Stomach smooth muscle (tissue), 2 donors: ENCODE results near the gene KPNA5.
"Not testable (repeated sequence)": the region's sequence is repeated elsewhere in the genome, so short reads cannot be mapped to it uniquely, and the experiment has no call there.

ENCODE experiments used
- H3K27ac ChIP-seq: one replicate; pipeline ENCODE4 v1.7.0; 2013; ENCODE audit warnings: mild to moderate bottlenecking, low read length, inconsistent platforms
- H3K27me3 ChIP-seq, 2 donors: one replicate each; pipeline ENCODE4 v1.7.0; 2013; ENCODE audit warnings: low read length in 2 of 2; ENCODE audit not compliant: insufficient read depth in 2 of 2, control insufficient read depth in 1 of 2
- H3K36me3 ChIP-seq, 2 donors: one replicate each; pipeline ENCODE4 v1.7.0; 2013; ENCODE audit warnings: low read length in 2 of 2; ENCODE audit not compliant: control insufficient read depth in 2 of 2, insufficient read depth in 2 of 2
- H3K4me1 ChIP-seq: one replicate; pipeline ENCODE4 v1.7.0; 2013; ENCODE audit warnings: low read length; ENCODE audit not compliant: control insufficient read depth, insufficient read depth
- H3K4me3 ChIP-seq, 2 donors: one replicate each; pipeline ENCODE4 v1.7.0; 2013; ENCODE audit warnings: low read length in 2 of 2
- H3K9ac ChIP-seq, 2 donors: one replicate each; pipeline ENCODE4 v1.7.0; 2013; ENCODE audit warnings: low read length in 2 of 2, mild to moderate bottlenecking in 1 of 2
- H3K9me3 ChIP-seq, 2 donors: one replicate each; pipeline ENCODE4 v1.7.0; 2013; ENCODE audit warnings: low read length in 2 of 2; ENCODE audit not compliant: control insufficient read depth in 2 of 2
- donor health status: healthy.
- donor health status: Pancreatic carcinoma.

Gene KPNA5

DNA sequence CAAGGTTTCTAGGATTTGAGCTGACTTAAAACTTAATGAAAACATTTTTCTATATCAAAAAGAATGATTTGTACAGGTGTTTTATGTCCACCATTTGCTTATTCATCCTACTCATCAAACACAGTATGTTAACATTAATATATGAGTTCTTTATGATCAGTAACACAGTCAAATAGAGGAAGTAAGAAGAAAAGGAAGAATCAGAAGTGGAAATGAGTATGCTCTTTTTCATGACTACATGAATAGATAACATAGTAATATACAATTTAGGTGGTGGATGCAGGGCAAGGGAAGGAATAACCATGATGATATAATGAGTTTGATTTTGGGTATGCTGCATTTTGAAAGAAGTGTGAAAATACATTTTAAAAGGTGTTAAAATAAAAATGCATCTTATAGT lies 16.5 kb downstream of the KPNA5 start:
- Histone ChIP-seq H3K4me1 (no peaks in the 10 kb centered on the region), H3K9me3 (no peaks in the 10 kb centered on the region), H3K27me3 (no peaks in the 10 kb centered on the region), H3K27ac (no peak overlapping the region), H3K4me3 (no peak overlapping the region), H3K36me3 (peaks cover 0 to 9% of the 10 kb centered on the region in 2 donors), H3K9ac (no peak overlapping the region)

DNA sequence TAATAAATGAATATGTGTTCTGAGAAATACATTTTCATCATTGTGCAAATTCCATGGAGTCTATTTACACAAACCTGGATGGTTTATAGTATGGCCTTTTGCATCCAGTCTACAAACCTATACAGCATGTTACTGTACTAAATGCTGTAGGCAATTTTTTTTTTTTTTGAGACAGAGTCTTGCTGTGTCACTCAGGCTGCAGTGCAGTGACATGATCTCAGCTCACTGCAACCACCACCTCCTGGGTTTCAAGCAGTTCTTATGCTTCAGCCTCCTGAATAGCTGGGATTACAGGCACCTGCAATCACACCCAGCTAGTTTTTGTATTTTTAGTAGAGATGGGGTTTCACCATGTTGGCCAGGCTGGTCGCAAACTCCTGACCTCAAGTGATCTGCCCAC lies 22.9 kb downstream of the KPNA5 start:
- not testable (repeated sequence) for H3K27ac ChIP-seq

DNA sequence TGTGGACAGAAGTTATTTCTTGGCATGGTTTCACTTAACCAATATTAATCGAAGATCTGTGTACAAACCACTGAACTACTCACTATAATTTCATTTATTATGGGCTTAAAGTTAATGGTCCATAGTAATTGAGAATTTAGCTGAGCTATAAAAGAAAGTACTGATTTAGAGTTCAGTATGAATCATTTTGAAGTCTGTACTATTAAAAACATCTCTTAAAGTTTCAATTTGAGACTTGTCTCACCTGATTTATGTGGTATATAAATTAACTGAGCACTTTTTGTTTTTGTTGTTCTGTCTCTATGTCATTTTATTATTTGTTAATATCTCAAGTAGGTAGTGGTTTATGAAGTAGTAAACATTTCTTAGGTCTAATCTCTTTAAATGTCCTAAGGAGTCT lies 24.9 kb downstream of the KPNA5 start:
- peaks cover 7 to 9% of the 10 kb centered on the region in 2 donors for H3K36me3 ChIP-seq
- H3K9ac ChIP-seq, result no peak overlapping the region
- H3K27ac ChIP-seq, result no peak overlapping the region
- no peaks in the 10 kb centered on the region for H3K27me3 ChIP-seq
- no peaks in the 10 kb centered on the region for H3K9me3 ChIP-seq
- H3K4me1 ChIP-seq, result no peaks in the 10 kb centered on the region
- H3K4me3 ChIP-seq, result no peak overlapping the region

More for the DNA sequence above, 22.9 kb downstream of the KPNA5 start:
- not testable (repeated sequence) for H3K4me3 ChIP-seq, H3K9ac ChIP-seq, H3K4me1 ChIP-seq, H3K27me3 ChIP-seq, H3K9me3 ChIP-seq
- peaks cover 7 to 18% of the 10 kb centered on the region in 2 donors for H3K36me3 ChIP-seq

DNA sequence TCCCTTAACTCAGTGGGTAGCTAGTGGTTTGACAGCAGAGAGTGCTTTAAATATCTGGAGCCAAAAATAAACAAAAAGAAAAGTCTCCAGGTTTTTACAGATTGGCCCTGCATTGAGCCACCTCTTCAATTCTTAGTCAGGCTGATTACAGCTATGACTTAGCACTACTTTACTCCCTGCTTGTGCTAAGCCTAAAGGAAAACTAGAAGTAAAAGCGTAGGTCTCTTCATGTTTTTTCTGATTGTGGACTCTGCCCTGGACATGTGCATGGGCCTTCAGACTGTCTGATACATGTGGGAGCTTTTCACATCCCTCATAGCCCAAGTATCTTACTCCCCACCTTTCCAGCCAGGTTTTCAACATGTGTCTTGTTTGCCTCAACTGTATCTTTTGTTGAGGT lies 33.3 kb downstream of the KPNA5 start:
- H3K9ac ChIP-seq, result no peak overlapping the region
- H3K4me1 ChIP-seq, result no peaks in the 10 kb centered on the region
- H3K9me3 ChIP-seq, result no peaks in the 10 kb centered on the region
- no peak overlapping the region for H3K4me3 ChIP-seq
- no peak overlapping the region for H3K27ac ChIP-seq
- no peaks in the 10 kb centered on the region for H3K27me3 ChIP-seq
- peaks cover 6 to 27% of the 10 kb centered on the region in 2 donors for H3K36me3 ChIP-seq

DNA sequence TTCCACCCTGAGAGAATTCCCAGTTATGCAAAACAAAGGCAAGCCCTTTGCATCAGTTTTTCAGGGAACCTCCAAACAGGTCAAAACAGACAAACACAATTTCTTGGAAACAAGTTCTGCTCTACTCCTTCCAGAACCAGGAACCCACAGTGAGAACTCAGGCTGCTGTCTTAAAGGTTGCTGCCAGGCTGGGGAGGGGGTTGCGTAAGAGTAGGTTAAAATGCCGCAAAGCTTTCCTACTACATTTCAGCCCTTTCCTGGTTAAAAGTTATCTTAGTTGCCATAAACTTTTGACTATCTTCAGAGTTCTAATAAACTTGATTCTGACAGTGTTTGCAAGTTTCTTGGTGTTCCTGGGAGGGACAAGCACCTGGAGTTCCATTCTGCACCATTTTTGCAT lies 33.8 kb downstream of the KPNA5 start:
- no peaks in the 10 kb centered on the region for H3K27me3 ChIP-seq
- H3K9ac ChIP-seq, result no peak overlapping the region
- no peak overlapping the region for H3K27ac ChIP-seq
- H3K4me1 ChIP-seq, result no peaks in the 10 kb centered on the region
- peaks cover 6 to 27% of the 10 kb centered on the region in 2 donors for H3K36me3 ChIP-seq
- H3K4me3 ChIP-seq, result no peak overlapping the region
- H3K9me3 ChIP-seq, result no peaks in the 10 kb centered on the region

DNA sequence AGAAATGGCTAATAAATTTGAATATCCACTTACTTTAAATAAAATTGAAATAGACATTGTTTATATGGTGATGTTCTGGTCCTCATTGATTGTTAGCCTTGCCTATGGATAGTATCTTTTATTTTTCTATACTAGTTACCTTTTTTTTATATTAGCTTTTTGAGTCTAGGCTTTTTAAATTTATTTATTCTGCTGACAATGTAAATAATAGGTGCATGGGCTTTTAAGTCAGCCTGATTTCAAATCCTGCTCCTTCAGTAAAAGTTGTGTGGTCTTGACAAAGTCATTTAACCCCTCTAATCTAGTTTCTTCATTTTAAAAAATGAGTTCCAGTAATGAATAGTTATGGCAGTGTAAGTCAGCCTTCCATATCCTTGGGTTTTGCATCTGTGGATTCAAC lies 45.9 kb downstream of the KPNA5 start:
- Histone ChIP-seq H3K27me3 (no peaks in the 10 kb centered on the region), H3K9me3 (no peaks in the 10 kb centered on the region), H3K4me1 (no peaks in the 10 kb centered on the region), H3K27ac (no peak overlapping the region), H3K4me3 (no peak overlapping the region), H3K36me3 (peaks cover 9 to 30% of the 10 kb centered on the region in 2 donors), H3K9ac (no peak overlapping the region)

DNA sequence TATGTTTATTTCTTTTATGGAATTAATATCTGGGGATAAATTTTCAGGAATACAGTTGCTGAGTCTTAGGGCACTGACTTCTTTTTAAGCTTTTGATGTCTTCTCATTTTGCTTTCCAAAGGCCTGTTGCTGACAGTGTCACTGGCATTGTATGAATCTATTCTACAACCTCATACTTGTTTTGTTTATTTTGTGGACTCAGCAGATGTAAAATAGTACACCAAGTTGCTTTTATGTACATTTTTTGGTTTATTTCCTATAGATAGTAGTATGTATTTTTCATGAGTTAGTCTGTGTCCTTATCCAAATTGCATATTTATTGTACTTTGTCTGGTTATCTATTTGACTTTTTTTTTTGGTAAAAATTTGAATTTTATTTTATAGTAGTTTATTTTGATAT lies 49.5 kb downstream of the KPNA5 start:
- no peaks in the 10 kb centered on the region for H3K27me3 ChIP-seq
- H3K27ac ChIP-seq, result no peak overlapping the region
- H3K4me3 ChIP-seq, result no peak overlapping the region
- no peaks in the 10 kb centered on the region for H3K9me3 ChIP-seq
- no peaks in the 10 kb centered on the region for H3K4me1 ChIP-seq
- no peak overlapping the region for H3K9ac ChIP-seq
- peaks cover 4 to 24% of the 10 kb centered on the region in 2 donors for H3K36me3 ChIP-seq

DNA sequence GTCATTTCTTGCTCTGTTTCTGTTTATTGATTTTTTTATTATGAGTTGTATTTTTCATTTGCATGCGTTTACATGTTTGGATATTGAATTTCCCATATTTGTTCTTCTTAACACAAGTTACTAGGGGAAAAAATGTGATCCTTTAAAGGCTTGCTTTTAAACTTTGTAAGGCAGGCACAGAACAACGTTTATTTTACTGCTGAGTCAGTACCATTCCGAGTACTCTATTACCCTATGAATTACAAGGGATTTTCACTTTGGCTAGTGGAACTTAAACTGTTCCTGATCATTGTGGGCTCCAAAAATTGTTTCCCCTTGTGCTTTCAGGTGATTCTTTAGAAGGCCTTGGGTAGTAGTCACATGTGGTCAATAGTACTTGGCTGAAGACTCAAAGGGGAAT lies 56.0 kb downstream of the KPNA5 start:
- H3K4me3 ChIP-seq, result no peak overlapping the region
- no peaks in the 10 kb centered on the region for H3K4me1 ChIP-seq
- H3K27ac ChIP-seq, result no peak overlapping the region
- peaks cover 0 to 4% of the 10 kb centered on the region in 2 donors for H3K9me3 ChIP-seq
- H3K9ac ChIP-seq, result no peak overlapping the region
- no peaks in the 10 kb centered on the region for H3K27me3 ChIP-seq
- peaks cover 0 to 9% of the 10 kb centered on the region in 2 donors for H3K36me3 ChIP-seq

DNA sequence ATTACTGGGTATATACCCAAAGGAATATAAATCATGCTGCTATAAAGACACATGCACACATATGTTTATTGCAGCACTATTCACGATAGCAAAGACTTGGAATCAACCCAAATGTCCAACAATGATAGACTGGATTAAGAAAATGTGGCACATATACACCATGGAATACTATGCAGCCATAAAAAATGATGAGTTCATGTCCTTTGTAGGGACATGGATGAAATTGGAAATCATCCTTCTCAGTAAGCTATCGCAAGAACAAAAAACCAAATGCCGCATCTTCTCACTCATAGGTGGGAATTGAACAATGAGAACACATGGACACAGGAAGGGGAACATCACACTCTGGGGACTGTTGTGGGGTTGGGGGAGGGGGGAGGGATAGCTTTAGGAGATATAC lies 59.5 kb downstream of the KPNA5 start:
- not testable (repeated sequence) for H3K36me3 ChIP-seq, H3K9me3 ChIP-seq, H3K9ac ChIP-seq, H3K4me1 ChIP-seq, H3K4me3 ChIP-seq, H3K27ac ChIP-seq, H3K27me3 ChIP-seq

DNA sequence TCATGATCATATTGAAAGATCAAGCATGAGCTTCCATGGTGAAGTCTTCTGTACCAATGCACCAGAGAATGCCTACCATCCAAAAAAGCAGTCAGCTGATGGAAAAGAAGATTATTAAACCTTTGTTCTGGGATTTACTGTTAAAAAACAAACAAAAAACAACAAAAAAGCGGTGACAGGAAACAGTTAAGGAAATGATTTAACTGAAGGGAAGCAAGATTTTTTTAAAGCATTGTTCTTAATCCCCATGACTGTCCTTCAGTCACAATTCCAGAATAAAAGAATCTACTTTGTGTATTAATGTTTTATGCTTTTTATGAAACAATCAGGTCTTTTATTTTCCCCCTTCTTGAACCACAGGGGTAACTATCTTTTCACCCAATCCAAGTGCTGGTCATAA lies 60.6 kb downstream of the KPNA5 start:
- Histone ChIP-seq H3K4me1 (no peaks in the 10 kb centered on the region), H3K9ac (no peak overlapping the region), H3K9me3 (peaks cover 0 to 4% of the 10 kb centered on the region in 2 donors), H3K27me3 (no peaks in the 10 kb centered on the region), H3K27ac (no peak overlapping the region), H3K4me3 (no peak overlapping the region), H3K36me3 (peaks cover 0 to 3% of the 10 kb centered on the region in 2 donors)

DNA sequence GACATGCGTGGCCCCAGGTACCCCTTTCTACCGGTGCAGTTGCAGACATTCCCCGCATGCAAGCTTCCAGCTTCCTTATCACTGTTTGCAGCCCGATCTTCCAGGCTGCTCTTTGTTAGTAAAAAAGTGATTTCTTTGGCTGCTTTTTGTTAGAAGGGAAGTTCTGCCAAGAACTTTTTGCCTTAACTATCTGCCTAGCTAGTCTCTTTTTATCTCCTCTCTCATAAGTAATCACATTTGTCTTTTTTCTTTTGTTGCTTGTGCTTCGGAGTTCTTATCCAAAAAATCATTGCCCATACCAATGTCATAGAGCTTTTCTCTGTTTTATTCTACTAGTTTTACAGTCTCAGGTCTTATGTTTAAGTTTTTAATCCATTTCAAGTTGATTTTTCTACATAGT lies 64.2 kb downstream of the KPNA5 start:
- H3K4me3 ChIP-seq, result no peak overlapping the region
- H3K9ac ChIP-seq, result no peak overlapping the region
- H3K36me3 ChIP-seq, result no peaks in the 10 kb centered on the region
- H3K4me1 ChIP-seq, result no peaks in the 10 kb centered on the region
- no peaks in the 10 kb centered on the region for H3K9me3 ChIP-seq
- no peak overlapping the region for H3K27ac ChIP-seq
- H3K27me3 ChIP-seq, result no peaks in the 10 kb centered on the region
